Loucy (cell line): ENCODE data around the gene SLC9A1.

Experiments used
- H2AFZ ChIP-seq: fragments of 200-600 bp; sonication (generic); 2 replicates; pipeline ENCODE4 v1.6.0; 2016; ENCODE audit warnings: antibody characterized with exemption, mild to moderate bottlenecking, low read length, moderate library complexity
- H3F3A ChIP-seq: fragments of 200-600 bp; 2 replicates; pipeline ENCODE4 v1.6.0; 2016; ENCODE audit warnings: antibody characterized with exemption, low read depth, mild to moderate bottlenecking
- H3K27me3 ChIP-seq: fragments of 200-600 bp; sonication (generic); 2 replicates; pipeline ENCODE4 v1.6.1; 2014; ENCODE audit warnings: low read length, mild to moderate bottlenecking; ENCODE audit not compliant: insufficient read depth, poor library complexity, severe bottlenecking
- H3K36me3 ChIP-seq: fragments of 200-600 bp; sonication (generic); 2 replicates; pipeline ENCODE4 v1.6.1; 2016; ENCODE audit warnings: low read length; ENCODE audit not compliant: insufficient read depth
- H3K4me1 ChIP-seq: fragments of 200-600 bp; sonication (generic); 2 replicates; pipeline ENCODE4 v1.5.1; 2014; ENCODE audit warnings: low read length, mild to moderate bottlenecking; ENCODE audit not compliant: insufficient read depth, poor library complexity, severe bottlenecking
- H3K4me2 ChIP-seq: fragments of 200-600 bp; sonication (generic); 2 replicates; pipeline ENCODE4 v1.6.0; 2014; ENCODE audit warnings: antibody characterized with exemption, low read length, low read depth, mild to moderate bottlenecking; ENCODE audit not compliant: poor library complexity, severe bottlenecking
- H3K4me3 ChIP-seq: fragments of 200-600 bp; sonication (generic); 2 replicates; pipeline ENCODE4 v1.5.1; 2014; ENCODE audit warnings: low read length, mild to moderate bottlenecking, mixed read lengths; ENCODE audit not compliant: poor library complexity, severe bottlenecking
- H3K79me2 ChIP-seq: fragments of 200-600 bp; sonication (generic); 2 replicates; pipeline ENCODE4 v1.6.1; 2014; ENCODE audit warnings: low read length; ENCODE audit not compliant: insufficient read depth
- H3K9ac ChIP-seq: fragments of 200-600 bp; sonication (generic); 2 replicates; pipeline ENCODE4 v1.6.0; 2014; ENCODE audit warnings: mild to moderate bottlenecking, low read depth, low read length, moderate library complexity; ENCODE audit not compliant: poor library complexity, severe bottlenecking
- H3K9me2 ChIP-seq: fragments of 200-600 bp; sonication (generic); replicated peaks from 2 replicates; pipeline ENCODE4 v1.6.1; 2016; ENCODE audit warnings: low read depth, low read length, mixed read lengths
- H3K9me3 ChIP-seq: fragments of 200-600 bp; sonication (generic); 2 replicates; pipeline ENCODE4 v1.6.1; 2014; ENCODE audit warnings: mild to moderate bottlenecking, antibody characterized with exemption, low read length, low read depth; ENCODE audit not compliant: insufficient read depth
- H4K20me1 ChIP-seq: fragments of 200-600 bp; sonication (generic); 2 replicates; pipeline ENCODE4 v1.6.0; 2014; ENCODE audit warnings: antibody characterized with exemption, low read length, mild to moderate bottlenecking; ENCODE audit not compliant: insufficient read depth, poor library complexity, severe bottlenecking
- EZH2phosphoT487 ChIP-seq: fragments of 200-600 bp; IDR thresholded peaks from 2 replicates; pipeline ENCODE4 v1.6.1; 2018; ENCODE audit warnings: antibody characterized with exemption, mild to moderate bottlenecking, moderate library complexity, borderline replicate concordance
- TF ChIP-seq, protein P1 (sequence below): fragments of 200-600 bp; sonication (generic); conservative IDR thresholded peaks from 2 replicates; pipeline ENCODE4 v1.5.1; 2014; ENCODE audit warnings: mild to moderate bottlenecking, antibody characterized with exemption, low read length

The SLC9A1 gene

DNA sequence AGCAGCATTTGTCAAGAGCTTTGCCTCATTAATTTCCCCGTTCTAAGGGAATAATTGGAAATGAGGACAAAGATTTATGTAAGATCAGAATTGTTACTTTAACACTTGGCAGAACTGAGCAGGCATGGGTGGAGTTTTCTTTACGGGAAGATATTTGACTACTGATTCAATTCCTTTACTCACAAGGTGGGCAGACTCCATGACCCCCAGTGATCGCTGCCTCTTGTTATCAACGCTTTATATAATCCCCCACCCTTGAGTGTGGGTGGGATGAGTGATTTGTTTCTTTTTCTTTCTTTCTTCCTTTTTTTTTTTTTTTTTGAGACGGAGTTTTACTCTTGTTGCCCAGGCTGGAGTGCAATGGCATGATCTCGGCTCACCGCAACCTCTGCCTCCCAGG, 77.0 kb downstream of the SLC9A1 start:
- Histone ChIP-seq H3K9ac (no peak overlapping the region), H3K4me3 (no peak overlapping the region), H3F3A (no peaks in the 10 kb centered on the region), H2AFZ (no peak overlapping the region), H3K36me3 (no peaks in the 10 kb centered on the region), H3K9me3 (no peaks in the 10 kb centered on the region), H3K79me2 (no peaks in the 10 kb centered on the region), H3K4me2 (no peak overlapping the region), H4K20me1 (no peaks in the 10 kb centered on the region), H3K9me2 (no peaks in the 10 kb centered on the region), H3K27me3 (no peaks in the 10 kb centered on the region), H3K4me1 (peaks cover 10% of the 10 kb centered on the region)
- TF ChIP-seq EZH2phosphoT487 = no peak
- TF ChIP-seq, protein P1, sequence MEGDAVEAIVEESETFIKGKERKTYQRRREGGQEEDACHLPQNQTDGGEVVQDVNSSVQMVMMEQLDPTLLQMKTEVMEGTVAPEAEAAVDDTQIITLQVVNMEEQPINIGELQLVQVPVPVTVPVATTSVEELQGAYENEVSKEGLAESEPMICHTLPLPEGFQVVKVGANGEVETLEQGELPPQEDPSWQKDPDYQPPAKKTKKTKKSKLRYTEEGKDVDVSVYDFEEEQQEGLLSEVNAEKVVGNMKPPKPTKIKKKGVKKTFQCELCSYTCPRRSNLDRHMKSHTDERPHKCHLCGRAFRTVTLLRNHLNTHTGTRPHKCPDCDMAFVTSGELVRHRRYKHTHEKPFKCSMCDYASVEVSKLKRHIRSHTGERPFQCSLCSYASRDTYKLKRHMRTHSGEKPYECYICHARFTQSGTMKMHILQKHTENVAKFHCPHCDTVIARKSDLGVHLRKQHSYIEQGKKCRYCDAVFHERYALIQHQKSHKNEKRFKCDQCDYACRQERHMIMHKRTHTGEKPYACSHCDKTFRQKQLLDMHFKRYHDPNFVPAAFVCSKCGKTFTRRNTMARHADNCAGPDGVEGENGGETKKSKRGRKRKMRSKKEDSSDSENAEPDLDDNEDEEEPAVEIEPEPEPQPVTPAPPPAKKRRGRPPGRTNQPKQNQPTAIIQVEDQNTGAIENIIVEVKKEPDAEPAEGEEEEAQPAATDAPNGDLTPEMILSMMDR = no peak

- no peak overlapping the region for H3K9ac ChIP-seq
- H3K9me2 ChIP-seq = no peaks in the 10 kb centered on the region
- no peaks in the 10 kb centered on the region for H3K79me2 ChIP-seq
- H2AFZ ChIP-seq = no peak overlapping the region
- no peak overlapping the region for H3K4me2 ChIP-seq
- TF ChIP-seq EZH2phosphoT487 = no peak
- TF ChIP-seq, protein P1 = no peak
- no peaks in the 10 kb centered on the region for H3K9me3 ChIP-seq
- H3K4me1 ChIP-seq = peaks cover 10% of the 10 kb centered on the region
- no peaks in the 10 kb centered on the region for H4K20me1 ChIP-seq
- no peaks in the 10 kb centered on the region for H3K36me3 ChIP-seq
- H3K4me3 ChIP-seq = no peak overlapping the region
- H3F3A ChIP-seq = no peaks in the 10 kb centered on the region
- no peaks in the 10 kb centered on the region for H3K27me3 ChIP-seq
These were observed 78.1 kb downstream of the SLC9A1 start for GRCh38 chr1:27076803-27077202.

- Histone ChIP-seq H2AFZ (0 out of 2 replicates have a peak overlapping the region, but pooled peaks have one; percentile 38), H3K27me3 (no peaks in the 10 kb centered on the region), H3K4me1 (peaks cover 10% of the 10 kb centered on the region), H3K36me3 (no peaks in the 10 kb centered on the region), H3K4me2 (peak overlapping the region; percentile 4), H3F3A (no peaks in the 10 kb centered on the region), H3K9ac (no peak overlapping the region), H3K4me3 (no peak overlapping the region), H4K20me1 (no peaks in the 10 kb centered on the region), H3K79me2 (no peaks in the 10 kb centered on the region), H3K9me2 (no peaks in the 10 kb centered on the region), H3K9me3 (no peaks in the 10 kb centered on the region)
- TF ChIP-seq EZH2phosphoT487 = no peak
- TF ChIP-seq, protein P1 = no peak
These were observed 80.6 kb downstream of the SLC9A1 start for GRCh38 chr1:27074175-27074780.
